Thoracic aorta (tissue), 2 donors: ENCODE measurements around the gene NRROS. TPM values are rescaled to one million over a fixed set of nuclear protein-coding genes. Genes with fewer than 3 reads are reported as not detected.

ENCODE experiments used
- ATAC-seq: fragments of 150-250 bp; one replicate; pipeline ENCODE4 v1.8.0; 2017; ENCODE audit warnings: low read depth; ENCODE audit not compliant: insufficient number of reproducible peaks, low FRiP score
- DNase-seq: peaks from one replicate; pipeline ENCODE4 v3.0.0-alpha.2; 2020; ENCODE audit warnings: low spot score
- H3K27ac ChIP-seq, 2 donors: fragments of 200-600 bp; sonication (generic); 1 replicate in 1 of 2; 2 replicates in 1 of 2; pipeline ENCODE4 v1.5.1; 2016; ENCODE audit warnings: mild to moderate bottlenecking in 2 of 2, moderate library complexity in 2 of 2
- H3K27me3 ChIP-seq: fragments of 200-600 bp; sonication (generic); replicated peaks from 2 replicates; pipeline ENCODE4 v1.6.0; 2016; ENCODE audit warnings: mild to moderate bottlenecking; ENCODE audit not compliant: insufficient read depth
- H3K36me3 ChIP-seq: fragments of 200-600 bp; sonication (generic); one replicate; pipeline ENCODE4 v1.5.1; 2016
- H3K4me1 ChIP-seq, 2 donors: fragments of 200-600 bp; sonication (generic); 1 replicate in 1 of 2; 2 replicates in 1 of 2; pipeline versions ENCODE4 v1.5.1 to v1.6.0; 2016; ENCODE audit warnings: low read depth in 2 of 2, mild to moderate bottlenecking in 1 of 2; ENCODE audit not compliant: control insufficient read depth in 1 of 2
- H3K4me3 ChIP-seq: fragments of 200-600 bp; sonication (generic); 2 replicates; pipeline ENCODE4 v1.5.1; 2016; ENCODE audit warnings: mild to moderate bottlenecking
- H3K9me3 ChIP-seq: fragments of 200-600 bp; sonication (generic); 2 replicates; pipeline ENCODE4 v1.5.1; 2016
- CTCF ChIP-seq: fragments of 200-600 bp; sonication (generic); IDR thresholded peaks from one replicate; pipeline ENCODE4 v1.5.1; 2019; ENCODE audit warnings: antibody characterized with exemption
- total RNA-seq, 2 donors: library from RNA; depleted of rRNA; stranded (reverse); fragments of >200 nt; gene quantifications; one replicate each; pipeline versions ENCODE4 v1.1.0 to v1.2.3, GENCODE V29; 2016

NRROS gene
- total RNA-seq, 2 donors from 2014 or later: 4.7 to 17.9 TPM

GRCh38 chr3:196600359-196600758 is 39.1 kb upstream of the NRROS start:
- DNase-seq: no peak

GRCh38 chr3:196602673-196603072 is 36.8 kb upstream of the NRROS start:
- Histone ChIP-seq H3K36me3 (no peaks in the 10 kb centered on the region), H3K27me3 (no peaks in the 10 kb centered on the region), H3K27ac (no peak overlapping the region), H3K4me1 (no peaks in the 10 kb centered on the region), H3K4me3 (no peak overlapping the region), H3K9me3 (no peaks in the 10 kb centered on the region)
- ATAC-seq (no peak), DNase-seq (no peak)
- no peak for TF ChIP-seq CTCF

More at GRCh38 chr3:196600359-196600758, 39.1 kb upstream of the NRROS start:
- no peaks in the 10 kb centered on the region for H3K4me1 ChIP-seq
- no peak for ATAC-seq
- H3K36me3 ChIP-seq: no peaks in the 10 kb centered on the region
- TF ChIP-seq CTCF: no peak
- H3K27ac ChIP-seq: no peak overlapping the region
- H3K4me3 ChIP-seq: no peak overlapping the region
- no peaks in the 10 kb centered on the region for H3K9me3 ChIP-seq
- no peaks in the 10 kb centered on the region for H3K27me3 ChIP-seq

GRCh38 chr3:196603683-196604082 is 35.8 kb upstream of the NRROS start:
- no peak for TF ChIP-seq CTCF
- no peak for ATAC-seq
- DNase-seq: no peak

GRCh38 chr3:196604548-196604947 is 34.9 kb upstream of the NRROS start:
- no peak for ATAC-seq
- no peak overlapping the region for H3K27ac ChIP-seq
- H3K4me3 ChIP-seq: no peak overlapping the region
- H3K9me3 ChIP-seq: no peaks in the 10 kb centered on the region
- H3K36me3 ChIP-seq: no peaks in the 10 kb centered on the region
- no peak for TF ChIP-seq CTCF
- no peaks in the 10 kb centered on the region for H3K27me3 ChIP-seq
- no peak for DNase-seq
- H3K4me1 ChIP-seq: no peaks in the 10 kb centered on the region

More at GRCh38 chr3:196603683-196604082, 35.8 kb upstream of the NRROS start:
- Histone ChIP-seq H3K4me1 (no peaks in the 10 kb centered on the region), H3K27me3 (no peaks in the 10 kb centered on the region), H3K9me3 (no peaks in the 10 kb centered on the region), H3K36me3 (no peaks in the 10 kb centered on the region), H3K4me3 (no peak overlapping the region), H3K27ac (no peak overlapping the region)

- Histone ChIP-seq H3K9me3 (no peaks in the 10 kb centered on the region), H3K4me1 (no peaks in the 10 kb centered on the region), H3K36me3 (no peaks in the 10 kb centered on the region), H3K4me3 (no peak overlapping the region), H3K27ac (no peak overlapping the region), H3K27me3 (no peaks in the 10 kb centered on the region)
- DNase-seq (no peak), ATAC-seq (no peak)
- no peak for TF ChIP-seq CTCF
Observed at GRCh38 chr3:196608693-196609092, 30.8 kb upstream of the NRROS start.
